Stimulated activated CD8-positive, alpha-beta memory T cell treated with anti-CD3 and anti-CD28 coated beads, Interleukin-7, amount 100 ng/mL, for 48 hours (primary cell): ENCODE measurements around the gene FAM234A.
"Not testable (repeated sequence)": the region's sequence is repeated elsewhere in the genome, so short reads cannot be mapped to it uniquely, and the experiment has no call there.

Experiments used
- DNase-seq, 2 donors: peaks; one replicate each; pipeline ENCODE4 v3.0.0-alpha.2; 2020; ENCODE audit warnings: low read depth in 1 of 2; ENCODE audit errors: extremely low read depth in 1 of 2

FAM234A gene

DNA sequence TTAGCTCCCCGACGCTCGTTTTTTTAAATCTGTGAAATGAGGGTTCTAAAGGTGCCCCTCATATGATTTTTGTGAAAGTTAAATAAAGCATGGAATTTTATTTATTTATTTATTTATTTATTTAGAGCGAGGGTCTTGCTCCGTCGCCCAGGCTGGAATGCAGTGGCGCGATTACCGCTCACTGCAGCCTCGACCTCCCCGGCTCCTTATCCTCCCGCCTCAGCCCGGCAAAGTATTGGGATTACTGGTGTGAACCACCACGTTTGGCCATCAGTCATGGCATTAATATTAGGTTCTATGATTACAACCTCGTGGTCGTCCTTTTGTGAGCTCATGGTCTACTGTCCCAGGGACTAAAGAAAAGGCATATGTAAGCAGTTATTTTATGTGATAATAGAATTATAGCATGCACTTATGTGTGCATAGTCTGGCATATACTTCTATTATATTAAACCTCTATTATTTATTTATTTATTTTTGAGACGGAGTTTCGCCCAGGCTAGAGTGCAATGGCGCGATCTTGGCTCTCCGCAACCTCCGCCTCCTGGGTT is 4.8 kb upstream of the FAM234A start:
- DNase-seq = no peak

DNA sequence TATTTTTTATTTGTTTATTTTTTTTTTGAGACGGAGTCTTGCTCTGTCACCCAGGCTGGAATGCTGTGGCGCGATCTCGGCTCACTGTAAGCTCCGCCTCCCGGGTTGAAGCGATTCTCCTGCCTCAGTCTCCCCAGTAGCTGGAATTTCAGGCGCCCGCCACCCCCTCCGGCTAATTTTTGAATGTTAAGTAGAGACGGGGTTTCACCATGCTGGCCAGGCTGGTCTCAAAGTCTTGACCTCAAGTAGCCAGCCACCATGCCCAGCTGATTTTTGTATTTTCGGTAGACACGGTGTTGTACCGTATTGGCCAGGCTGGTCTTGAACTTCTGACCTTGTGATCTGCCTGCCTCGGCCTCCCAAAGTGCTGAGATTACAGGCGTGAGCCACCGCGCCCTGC is 4.3 kb upstream of the FAM234A start:
- DNase-seq = not testable (repeated sequence)

DNA sequence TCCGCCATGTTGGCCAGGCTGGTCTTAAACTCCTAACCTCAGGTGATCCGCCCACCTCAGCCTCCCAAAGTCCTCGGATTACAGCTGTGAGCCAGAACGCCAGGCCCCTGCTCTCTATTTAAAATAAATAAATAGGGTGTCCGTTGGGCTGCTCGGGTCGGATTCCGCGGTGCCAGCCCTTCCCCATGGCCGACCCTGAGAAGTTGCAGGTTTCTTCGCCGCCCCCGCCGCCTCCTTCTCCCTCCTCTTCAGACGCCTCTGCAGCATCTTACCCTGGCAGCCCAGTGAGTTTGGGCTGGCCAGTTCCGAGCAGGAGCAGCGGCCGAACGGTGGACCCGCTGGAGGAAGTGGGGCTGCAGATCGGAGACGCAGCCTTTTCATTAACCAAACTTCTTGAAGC is 3.7 kb upstream of the FAM234A start:
- no peak for DNase-seq

DNA sequence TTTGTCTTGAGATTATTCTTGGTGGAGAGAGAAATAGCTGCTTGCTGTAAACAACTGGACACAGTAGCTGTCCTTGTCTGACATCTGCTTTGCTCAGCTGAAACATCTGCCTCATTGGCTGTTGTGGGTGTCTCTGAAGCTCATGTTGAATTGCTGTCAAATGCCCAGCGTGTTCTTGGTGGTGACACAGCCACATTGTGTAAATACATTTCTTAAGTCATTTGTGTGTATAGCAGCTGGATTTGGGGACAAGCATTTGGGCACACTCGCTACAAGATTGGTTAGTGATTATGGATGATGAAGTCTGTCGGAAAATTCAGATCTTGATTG is 5.3 kb downstream of the FAM234A start:
- DNase-seq = no peak

DNA sequence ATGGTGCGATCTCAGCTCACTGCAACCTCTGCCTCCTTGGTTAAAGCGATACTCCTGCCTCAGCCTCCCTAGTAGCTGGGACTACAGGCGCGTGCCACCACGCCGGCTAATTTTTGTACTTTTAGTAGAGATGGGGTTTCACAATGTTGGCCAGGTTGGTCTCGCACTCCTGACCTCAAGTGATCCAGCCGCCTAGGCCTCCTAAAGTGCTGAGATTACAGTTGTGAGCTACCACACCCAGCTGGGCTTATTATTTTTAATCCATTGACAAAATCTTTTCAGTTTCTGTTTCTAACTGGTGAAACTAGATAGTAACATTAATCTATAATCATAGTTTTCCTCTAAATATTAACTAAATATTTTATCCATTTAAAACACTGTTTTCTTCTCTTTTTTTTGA is 5.9 kb downstream of the FAM234A start:
- DNase-seq = no peak

DNA sequence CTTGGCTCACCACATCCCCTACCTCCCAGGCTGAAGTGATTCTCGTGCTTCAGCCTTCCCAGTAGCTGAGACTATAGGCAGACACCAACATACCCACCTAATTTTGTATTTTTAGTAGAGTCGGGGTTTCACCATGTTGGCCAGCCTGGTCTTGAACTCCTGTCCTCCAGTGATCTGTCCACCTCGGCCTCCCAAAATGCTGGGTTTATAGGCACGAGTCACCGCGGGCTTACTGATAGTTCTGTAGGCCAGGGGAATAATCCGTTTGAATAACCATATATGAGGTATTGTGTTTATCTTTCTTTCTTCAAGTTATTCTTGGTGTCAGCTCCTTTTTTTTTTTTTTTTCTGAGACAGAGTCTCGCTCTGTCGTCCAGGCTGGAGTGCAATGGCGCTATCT is 7.7 kb downstream of the FAM234A start:
- no peak for DNase-seq

DNA sequence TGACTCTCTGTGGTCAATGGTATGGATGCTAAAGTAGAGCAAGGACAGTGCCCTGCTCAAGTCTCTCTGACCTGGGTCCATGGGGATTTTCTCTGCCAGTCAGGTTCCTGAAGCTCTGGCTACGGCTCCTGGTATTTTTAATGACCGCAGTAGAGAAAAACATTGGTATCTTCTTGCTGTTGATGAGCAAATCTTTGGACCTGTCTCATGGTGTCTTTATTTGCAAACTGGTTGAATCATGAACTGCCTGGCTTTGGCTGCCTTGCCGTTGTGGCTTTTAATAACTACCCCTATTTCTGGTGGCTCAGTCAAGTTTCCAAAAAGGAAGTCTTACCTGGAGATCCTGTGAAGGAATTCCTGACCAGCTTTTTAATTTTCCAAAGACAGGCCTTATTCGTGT is 8.7 kb downstream of the FAM234A start:
- no peak for DNase-seq

DNA sequence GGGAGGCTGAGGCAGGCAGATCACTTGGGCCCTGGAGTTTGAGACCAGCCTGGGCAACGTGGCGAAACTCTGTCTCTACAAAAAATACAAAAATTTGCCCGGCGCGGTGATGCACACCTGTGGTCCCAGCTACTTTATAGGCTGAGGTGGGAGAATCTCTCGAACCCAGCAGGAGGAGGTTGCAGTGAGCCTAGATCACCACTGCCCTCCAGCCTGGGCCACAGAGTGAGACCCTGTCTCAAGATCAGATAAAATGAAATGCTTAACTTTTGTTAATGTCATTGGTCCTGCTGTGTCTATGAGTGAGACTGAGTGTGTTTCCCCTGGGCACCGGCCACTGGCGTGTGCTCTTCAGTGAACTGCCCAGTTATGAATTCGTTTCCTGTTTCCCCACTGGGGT is 10.5 kb downstream of the FAM234A start:
- no peak for DNase-seq

DNA sequence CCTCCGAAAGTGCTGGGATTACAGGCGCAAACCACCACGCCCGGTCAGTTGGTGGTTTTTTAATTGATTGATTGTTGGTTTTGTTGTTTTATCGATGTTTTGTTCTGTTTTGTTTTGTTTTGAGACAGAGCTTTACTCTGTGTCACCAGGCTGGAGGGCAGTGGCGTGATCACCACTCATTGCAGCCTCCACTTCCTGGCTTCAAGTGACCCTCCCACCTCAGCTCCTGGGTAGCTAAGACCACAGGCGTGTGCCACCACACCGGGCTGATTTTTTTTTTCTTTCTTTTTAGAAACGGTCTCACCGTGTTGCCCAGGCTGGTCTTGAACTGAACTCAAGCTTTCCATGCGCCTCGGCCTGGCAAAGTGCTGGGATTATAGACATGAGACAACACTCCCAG is 12.4 kb downstream of the FAM234A start:
- DNase-seq = no peak

DNA sequence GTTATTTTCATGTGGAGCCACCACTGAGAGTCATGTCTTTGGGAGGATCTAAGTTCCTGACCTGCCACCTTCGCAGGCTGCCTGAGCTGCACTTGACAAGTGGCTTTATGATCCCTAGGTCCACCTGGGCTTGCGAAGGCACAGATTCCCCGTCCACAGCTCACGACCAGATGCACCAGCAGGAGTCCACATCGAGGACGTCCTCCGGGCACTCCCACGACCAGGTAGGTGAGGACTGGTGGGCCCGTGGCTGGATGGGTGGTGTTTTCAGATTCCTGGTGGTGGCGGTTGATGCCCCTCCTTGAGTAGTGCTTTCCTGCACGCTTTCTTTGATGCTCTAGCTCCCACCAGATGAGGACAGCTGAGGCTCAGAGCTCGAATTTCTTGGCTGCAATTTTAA is 14.8 kb downstream of the FAM234A start:
- DNase-seq = no peak

DNA sequence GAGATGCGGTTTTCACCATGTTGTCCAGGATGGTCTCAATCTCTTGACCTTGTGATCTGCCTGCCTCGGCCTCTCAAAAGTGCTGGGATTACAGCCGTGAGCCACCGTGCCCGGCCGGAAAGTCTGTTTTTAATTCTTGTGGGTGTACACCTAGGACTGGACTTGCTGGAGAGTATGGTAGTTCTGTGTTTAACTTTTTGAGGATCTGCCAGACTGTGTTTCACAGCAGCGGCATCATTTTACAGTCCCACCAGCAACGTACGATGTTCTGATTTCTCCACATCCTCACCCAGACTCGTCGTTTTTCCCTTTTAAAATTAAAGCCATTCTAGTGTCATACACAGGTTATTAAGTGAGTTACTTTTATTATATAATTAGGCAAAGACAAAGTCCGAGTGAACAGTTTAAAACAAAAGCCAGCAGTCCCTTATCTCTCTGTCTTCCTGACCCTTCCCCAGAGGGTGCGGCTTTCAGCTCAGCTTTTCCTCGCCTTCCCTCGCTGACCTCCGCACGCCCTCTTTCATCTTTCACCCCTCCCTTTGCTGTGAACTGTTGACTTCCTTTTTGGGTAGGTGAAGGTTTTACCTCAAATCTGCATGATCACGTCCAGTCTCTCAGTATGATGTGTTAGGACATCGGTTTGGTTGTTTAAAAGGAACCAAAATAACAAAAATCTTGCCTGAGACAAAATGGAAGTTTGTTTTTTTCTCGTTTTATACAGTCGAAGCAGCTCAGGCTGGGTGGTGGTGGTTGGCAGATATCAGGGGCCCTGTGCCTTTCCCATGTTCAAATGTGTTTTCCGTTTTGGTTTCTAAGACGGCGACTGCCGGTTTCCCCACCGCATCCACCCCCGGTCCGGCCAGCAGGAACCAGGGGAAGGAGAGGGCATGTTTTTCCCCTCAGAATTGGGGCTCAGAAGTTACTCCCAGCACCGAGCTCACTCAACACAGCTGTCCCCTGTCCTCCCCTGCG is 18.0 kb downstream of the FAM234A start:
- DNase-seq = no peak

DNA sequence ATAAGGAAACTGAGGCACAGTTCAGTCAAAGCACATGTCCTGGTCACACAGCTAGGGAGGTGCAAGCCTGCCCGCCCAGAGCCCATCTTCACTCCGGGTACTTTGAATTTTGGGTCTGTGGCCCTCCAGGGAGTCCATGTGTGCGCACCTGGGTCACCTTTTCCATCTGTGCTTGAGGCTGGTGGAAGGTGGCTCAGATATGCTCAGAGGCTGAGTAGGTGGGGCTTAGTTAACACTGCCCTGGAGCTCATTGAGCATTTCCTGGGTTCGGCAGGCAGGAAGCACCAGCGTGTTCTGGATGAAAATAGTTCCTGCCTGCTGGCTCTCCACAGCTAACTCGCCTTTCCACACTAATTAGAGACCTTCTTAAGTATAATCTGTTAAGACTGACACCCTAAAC is 19.2 kb downstream of the FAM234A start:
- DNase-seq = no peak

DNA sequence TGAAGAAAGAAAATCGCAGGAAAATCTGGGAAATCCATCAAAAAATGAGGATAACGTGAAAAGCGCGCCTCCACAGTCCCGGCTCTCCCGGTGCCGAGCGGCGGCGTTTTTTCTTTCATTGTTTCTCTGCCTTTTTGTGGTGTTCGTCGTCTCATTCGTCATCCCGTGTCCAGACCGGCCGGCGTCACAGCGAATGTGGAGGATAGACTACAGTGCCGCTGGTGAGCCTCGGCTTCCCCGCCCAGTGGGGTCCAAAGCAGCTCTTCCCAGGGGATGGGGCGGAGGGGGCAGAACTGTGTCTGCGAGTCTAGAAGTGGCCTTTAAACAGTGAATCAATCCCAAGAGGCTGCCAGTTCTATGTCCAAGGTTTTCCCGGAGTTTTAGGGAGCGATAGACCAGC is 19.8 kb downstream of the FAM234A start:
- DNase-seq = no peak

DNA sequence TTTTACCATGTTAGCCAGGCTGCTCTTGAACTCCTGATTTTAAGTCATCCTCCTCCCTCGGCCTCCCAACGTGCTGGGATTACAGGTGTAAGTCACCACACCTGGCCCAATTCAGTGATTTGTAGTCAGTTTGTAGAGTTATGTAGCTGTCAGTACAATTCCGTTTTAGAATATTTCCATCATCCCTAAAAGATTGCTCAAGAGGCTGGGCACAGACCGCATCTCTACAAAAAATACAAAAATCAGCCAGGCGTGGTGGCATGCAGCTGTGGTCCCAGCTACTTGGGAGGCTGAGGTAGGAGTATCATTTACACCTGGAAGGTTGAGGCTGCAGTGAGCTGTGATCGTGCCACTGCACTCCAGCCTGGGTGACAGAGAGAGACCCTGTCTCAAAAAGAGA is 20.6 kb downstream of the FAM234A start:
- DNase-seq = no peak

DNA sequence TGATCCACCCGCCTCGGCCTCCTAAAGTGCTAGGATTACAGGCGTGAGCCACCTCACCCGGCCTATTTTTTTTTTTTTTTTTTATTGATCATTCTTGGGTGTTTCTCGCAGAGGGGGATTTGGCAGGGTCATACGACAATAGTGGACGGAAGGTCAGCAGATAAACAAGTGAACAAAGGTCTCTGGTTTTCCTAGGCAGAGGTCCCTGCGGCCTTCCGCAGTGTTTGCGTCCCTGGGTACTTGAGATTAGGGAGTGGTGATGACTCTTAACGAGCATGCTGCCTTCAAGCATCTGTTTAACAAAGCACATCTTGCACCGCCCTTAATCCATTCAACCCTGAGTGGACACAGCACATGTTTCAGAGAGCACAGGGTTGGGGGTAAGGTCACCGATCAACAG is 23.5 kb downstream of the FAM234A start:
- DNase-seq = not testable (repeated sequence)

DNA sequence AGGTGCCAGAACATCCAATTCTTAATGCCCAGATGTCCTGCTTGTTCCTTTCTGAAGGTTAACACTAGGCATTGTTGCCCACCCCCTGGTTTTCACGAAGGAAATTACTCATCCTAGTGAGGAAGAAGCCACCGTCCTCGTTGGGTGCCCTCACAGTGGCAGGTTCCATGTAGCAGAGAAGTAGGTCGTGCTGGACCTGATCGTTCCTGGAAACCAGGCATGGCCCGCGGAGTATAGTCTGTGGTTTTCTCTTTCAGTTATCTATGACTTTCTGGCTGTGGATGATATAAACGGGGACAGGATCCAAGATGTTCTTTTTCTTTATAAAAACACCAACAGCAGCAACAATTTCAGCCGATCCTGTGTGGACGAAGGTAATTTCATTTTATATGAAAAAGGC is 24.6 kb downstream of the FAM234A start:
- no peak for DNase-seq

DNA sequence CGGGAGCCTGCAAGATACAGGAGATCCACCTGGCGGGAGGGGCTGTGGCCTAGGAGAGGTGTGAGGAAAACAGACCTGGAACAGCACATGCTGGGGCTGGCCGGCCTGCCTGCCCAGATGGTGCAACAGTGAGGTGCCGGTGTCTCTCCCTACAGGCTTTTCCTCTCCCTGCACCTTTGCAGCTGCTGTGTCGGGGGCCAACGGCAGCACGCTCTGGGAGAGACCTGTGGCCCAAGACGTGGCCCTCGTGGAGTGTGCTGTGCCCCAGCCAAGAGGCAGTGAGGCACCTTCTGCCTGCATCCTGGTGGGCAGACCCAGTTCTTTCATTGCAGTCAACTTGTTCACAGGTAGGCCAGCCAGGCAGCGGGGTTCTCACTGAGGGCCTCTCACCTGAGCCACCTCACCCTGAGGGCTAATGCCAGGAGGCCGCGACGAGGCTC is 25.2 kb downstream of the FAM234A start:
- no peak for DNase-seq

DNA sequence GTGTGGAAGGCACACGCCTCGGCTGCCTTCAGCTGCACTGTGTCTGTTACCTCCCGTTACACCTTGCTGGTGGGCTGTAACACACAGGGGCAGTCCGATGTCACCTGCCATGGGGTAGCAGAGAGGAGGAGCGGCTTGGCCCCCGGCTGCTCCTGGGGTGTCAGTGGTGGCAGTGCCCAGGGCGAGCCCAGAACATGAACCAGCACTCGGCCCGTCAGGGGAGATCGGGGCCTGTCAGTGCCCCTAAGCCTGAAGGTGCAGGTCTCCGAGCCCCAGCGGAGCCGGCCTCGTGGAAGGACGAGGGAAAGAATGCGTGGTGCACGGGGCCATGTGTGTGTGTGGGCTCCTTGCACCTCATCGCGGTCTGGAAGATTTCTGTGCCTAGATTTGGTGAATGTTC is 25.7 kb downstream of the FAM234A start:
- DNase-seq = no peak

DNA sequence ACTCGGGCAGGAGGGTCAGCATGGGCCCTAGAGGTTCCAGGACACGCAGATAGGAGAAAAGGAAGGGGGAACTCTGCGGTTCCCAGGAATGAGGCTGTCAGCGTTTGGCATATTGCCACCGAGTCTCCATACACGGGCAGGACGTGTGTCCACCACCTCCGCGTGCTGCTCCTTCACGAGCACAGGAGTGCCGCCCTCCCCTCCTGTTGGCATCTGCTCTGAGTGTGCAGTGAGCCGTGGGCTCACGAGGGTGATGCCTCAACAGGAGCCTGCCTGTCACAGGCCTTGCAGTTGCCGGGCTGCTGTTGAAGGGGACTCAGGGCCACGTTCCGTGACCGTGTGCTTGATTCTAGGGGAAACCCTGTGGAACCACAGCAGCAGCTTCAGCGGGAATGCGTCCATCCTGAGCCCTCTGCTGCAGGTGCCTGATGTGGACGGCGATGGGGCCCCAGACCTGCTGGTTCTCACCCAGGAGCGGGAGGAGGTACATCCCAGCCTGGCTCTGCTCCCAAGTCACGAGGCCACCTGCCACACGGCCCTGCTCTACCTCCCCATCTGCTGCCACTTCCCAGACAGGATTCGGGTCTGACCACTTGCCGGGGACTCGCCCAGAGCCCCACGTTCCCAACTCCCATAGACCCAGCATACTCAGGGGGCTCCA is 26.5 kb downstream of the FAM234A start:
- no peak for DNase-seq

DNA sequence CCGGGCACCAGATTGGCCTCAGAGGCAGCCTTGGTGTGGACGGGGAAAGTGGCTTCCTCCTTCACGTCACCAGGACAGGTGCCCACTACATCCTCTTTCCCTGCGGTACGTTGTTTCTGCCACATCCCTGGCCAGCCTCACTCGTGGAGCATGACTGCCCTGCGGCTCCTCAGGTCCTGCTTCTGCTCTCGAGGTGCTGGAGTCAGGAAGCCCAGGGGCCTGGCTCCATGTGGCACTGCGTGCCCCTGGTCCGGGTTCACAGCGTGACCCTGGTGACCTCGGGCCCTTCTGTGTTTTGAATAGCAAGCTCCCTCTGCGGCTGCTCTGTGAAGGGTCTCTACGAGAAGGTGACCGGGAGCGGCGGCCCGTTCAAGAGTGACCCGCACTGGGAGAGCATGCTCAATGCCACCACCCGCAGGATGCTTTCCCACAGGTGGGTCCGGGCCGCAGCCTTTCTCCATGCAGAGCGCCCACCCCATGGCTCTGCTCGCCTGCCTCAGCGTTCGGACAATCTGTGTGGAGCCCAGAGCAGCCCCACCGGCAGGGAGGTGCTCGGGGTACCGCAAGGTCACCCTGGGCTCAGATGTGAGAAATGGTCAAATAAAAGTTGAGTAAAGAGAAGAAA is 27.6 kb downstream of the FAM234A start:
- DNase-seq = no peak

DNA sequence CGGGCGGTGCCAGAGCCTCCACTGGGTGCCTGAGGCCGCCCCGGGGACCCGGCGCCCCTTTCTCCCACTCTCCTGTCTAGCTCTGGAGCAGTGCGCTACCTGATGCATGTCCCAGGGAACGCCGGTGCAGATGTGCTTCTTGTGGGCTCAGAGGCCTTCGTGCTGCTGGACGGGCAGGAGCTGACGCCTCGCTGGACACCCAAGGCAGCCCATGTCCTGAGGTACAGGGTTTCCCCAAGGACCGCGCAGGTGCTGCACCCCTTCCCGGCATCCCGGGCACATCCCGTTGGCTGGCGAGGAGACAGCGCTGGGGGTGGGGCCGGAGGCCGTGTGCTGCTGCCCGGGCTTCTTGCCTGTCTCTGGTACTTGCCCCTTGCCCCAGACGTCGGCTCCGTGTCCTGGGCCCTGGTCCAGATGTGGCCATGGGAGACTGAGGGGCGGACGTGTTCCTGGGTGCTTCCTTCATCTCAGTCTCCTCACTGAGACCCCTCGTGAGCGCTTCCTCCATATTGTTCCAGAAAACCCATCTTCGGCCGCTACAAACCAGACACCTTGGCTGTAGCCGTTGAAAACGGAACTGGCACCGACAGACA is 28.7 kb downstream of the FAM234A start:
- no peak for DNase-seq
